NCI-H2196 treated with DMSO at 0.1 percent for 48 hours (cell line): ENCODE data around the gene ST6GALNAC3.

Experiments
- DNase-seq: peaks from one replicate; lab custom pipeline; 2025; ENCODE audit not compliant: unreplicated experiment; lab: John Stamatoyannopoulos, UW

The ST6GALNAC3 gene

DNA sequence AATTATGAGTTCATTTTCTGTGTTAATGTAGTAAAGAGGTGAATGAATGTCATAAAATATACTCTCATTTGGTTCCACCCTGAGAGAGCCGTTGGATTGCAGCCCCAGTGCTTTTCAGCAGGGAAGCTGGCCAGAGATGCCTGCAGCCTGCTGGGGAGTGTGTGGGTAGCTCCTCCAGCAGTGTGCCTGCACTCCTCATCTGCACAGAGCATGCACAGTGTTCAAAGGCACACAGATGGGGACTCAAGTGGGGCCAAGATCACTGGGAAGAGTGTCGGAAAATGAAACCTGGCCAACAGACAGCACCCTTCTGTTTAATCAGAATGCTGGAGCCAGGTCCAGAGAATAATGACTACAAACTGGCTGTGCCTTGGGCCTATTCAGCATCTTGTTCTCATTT, 206.8 kb downstream of the ST6GALNAC3 start:
- no peak for DNase-seq

DNA sequence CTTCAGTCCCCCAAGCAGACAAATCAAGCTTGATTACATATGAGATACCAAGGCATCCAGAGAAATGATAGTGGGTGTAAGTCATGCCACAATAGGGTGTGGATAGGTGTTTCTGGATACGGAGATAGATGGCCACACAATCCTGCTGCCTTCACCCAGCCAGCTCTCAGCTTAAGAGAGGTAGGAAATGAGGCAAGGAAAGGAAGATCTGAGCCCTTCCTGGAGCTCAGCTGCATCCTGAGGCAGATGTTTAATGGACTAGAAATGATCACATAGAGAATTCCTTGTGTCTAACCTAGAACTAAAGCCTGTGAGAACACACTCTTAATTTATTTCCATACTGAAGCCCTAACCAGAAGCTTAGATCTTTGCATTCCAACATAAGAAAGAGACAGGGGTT, 210.3 kb downstream of the ST6GALNAC3 start:
- no peak for DNase-seq

DNA sequence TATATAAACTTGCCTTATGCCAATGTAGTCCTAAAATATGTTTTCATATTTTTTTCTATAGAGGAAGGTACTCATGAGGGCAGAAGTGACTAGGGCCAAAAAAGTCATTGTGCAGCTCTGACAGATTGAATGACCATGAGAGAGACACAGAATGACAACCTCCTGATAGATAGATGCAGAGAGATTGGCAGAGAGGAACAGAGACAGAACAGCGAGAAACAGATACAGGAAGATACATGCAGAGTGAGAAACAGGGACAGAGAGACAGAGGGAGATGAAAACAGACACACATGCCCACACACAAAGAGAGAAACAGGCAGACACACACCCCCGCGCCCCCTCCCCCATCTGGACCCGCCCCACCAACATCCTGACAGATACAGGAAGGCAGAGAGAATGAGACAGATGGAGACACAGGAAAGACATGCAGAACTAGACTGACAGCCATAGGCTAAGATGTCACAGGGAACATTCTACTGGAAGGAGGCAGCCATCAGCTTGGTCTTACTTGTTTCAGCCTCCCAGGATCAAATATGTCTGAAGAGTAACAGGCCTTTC, 211.1 kb downstream of the ST6GALNAC3 start:
- no peak for DNase-seq

DNA sequence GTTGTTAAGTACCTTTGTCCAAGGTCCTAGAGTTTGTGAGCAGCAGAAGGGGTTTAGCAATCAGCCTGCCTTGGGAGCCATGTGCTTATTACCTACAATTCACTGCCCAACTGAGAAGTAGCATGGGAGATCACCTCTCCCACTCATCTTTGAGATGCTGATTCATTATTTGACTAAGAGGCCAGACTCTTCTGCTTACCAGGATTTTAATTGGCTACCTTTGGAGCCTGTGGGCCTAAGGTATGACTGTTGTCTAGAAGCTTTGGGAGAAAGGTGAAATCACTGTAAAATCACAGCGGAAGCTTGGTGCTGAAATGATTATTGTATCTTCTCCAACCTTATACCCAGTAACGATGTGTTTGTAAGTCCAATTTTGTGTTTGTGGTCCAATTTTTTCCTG, 213.4 kb downstream of the ST6GALNAC3 start:
- no peak for DNase-seq

DNA sequence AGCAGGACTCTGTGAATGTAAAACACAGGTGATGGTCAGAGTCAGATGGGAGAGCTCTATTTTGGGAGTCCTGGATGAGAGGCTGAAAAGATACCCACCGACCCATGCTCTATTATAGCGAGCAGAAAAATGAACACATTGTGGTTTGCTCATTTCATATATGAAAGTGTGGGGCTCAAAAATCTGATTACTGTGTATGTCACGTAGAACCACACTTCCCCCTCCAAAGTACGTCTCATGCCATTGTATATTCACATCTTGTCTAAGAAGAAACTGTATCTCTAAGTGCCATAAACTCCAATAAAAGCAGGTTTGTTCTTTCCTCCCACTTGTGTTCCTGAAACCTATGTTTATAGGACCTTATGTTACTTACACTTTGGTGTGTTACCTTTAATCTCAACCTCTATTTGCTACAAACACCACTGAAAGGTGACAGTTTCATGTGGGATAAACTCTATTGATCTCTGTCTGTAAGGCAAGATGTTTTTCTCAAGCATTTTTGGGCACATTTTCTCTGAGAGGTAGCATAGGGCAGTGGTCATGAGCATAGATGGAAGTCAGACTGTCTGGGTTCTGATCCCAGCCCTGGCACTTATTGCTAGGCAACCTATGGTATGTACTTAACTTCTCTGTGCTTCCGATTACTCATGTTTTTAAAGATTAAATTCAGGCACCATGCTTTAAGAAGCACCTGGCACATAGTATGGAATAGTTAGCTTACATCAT, 214.4 kb downstream of the ST6GALNAC3 start:
- DNase-seq, result no peak

DNA sequence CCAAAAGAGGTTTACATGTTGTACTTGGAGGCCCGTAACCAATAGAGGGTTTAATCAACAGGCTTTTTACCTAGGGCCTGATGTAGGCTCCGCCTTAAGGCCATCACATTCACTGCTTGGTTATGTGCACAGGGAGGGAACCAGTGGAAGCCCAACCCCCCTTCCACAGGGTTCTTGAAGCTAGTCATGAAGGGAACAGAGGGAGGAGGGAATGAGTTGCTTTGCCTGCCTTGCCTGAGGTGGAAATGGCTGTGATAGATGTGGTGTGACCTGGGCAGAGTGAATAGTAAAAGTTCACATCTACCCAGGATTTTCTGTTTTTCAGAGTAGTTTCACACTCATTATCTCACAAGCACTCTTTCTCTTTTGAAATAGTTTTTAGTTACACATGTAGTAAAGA, 215.1 kb downstream of the ST6GALNAC3 start:
- DNase-seq, result no peak

DNA sequence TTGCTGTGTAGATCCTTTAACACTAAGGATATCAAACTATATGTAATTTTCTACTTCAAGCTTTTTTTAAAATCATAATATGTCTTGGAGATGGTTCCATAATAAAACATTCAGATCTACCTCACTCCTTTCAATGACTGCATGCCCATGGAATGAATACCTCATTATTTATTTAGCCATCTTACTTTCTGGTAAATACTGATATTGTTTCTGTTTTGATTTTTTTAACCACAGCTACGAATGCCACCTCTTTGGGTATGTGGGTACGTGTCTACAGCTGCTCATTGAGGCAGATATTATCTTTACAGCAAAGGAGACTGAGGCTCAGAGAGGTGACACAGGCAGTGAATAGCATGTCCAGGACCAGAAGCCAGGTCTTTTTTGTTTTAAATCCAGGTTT, 215.7 kb downstream of the ST6GALNAC3 start:
- DNase-seq, result no peak

DNA sequence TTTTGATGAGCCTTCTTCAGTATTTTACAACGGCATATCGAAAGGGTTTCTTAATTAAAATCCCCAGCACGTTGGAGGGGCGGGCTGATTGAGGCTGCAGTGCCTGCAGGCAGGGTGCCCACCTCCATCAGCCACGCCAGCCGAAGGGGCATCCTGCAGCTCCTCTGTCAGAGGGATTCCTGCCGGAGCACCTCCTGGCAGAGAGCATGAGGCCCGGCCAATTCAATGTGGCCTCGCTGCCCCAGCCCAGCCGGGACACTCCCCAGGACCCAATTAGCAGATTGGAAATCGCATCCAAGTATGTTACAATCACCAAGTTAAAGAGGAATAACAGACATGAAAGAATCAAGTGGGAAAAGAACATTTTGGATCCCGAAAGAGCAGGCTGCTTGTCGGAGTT, 216.6 kb downstream of the ST6GALNAC3 start:
- no peak for DNase-seq

DNA sequence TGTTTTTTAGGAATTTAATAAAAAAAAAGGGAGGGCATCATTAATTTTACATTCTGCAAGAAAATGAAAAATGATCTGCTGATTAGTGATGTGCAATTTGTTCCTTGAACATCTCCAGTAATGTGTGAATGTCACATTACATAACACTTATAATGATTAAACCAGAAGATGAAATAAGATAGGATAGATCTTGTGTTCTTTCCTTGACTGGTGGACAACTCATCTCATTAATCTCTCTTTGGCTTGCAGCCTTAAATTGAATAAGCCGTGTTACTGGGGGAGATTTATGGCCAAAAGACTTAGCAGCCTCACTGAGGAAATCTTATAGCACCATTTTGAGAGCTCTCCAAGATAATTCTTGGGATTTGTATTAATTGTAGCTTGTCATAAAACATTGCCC, 217.2 kb downstream of the ST6GALNAC3 start:
- DNase-seq, result no peak

DNA sequence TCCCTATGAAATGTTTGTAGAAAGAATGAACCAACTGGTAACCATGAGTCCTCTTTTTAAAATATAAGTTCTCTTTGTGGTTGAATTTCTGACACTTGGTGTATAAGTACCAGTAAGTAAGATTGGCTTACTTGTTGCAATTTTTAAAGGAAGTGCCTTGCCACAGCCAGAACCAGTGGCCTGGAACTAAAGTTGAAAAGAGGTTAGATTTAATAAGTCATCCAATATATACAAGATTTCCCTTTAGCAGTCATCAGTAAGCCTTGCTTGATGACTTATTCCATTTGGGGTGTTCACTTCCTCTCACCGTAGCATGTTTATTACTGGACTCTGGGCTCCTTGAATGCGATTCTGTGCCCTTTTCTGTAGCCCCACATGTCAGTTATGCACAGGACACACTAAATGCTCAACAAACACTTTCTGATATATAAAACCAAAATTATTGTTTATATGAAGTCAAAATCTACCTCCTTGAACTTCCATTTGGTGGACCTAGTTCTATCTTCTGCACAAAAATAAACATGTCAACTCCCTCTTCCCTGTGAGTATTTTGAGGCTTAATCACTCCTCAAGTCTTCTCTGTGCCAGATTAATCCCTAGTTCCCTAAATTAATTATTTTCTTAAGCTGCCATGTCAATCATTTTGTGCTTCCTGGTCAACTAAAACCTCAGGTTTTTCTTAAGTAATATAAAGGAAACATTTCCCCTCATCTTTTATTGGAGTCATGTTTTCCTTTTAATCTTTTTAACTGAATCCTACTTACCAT, 218.1 kb downstream of the ST6GALNAC3 start:
- no peak for DNase-seq

DNA sequence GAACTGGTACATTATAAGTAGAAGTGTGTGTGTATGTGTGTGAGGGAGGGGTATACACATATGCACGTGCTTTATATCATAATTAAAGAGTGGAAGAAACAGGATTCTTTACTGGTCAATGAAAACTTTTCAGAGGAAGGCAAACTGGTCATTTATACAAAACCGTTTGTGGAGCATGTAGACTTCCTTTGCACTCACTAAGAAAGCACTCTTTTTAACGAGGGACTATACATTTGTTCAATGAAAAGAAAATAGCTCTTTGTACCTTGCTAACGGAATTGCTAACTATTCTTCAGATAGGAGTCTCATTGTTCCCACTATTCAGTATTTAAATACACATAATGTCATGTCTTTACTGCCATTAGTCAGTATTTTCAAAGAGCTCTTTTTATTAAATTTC, 219.3 kb downstream of the ST6GALNAC3 start:
- DNase-seq, result no peak

DNA sequence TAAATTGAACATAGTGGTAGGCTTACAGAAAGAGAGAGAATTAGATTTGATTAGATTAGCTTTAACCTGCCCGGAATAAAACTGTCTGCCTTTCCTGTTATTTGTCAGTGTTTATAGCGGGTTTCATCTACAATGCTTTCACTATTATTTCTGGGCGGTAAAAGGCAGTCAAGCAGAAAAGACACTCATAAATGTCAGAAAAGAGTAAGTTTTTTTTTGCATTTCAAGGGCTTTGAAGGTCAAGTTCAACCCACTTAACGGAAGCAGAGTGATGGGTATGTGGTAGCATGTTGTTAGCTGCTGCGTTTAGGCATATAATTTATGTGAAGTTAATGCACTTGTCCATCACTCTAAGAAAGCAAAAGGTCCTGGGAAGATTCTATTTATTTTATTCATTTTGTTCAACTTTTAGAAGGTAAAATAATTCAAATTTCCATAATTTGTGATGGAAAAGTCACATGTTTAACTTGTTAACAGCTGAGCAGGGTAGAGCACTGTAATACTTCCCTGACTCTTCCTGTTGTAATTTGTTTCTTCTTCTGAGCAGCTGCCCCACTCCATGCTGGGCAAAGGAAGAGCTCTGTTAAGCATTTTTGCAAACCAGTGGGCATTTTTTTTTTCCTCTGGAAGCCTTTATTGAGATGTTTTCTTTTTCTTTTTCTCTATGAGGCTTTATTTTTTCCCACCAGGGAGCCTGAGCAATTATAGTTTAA, 220.1 kb downstream of the ST6GALNAC3 start:
- DNase-seq, result no peak

DNA sequence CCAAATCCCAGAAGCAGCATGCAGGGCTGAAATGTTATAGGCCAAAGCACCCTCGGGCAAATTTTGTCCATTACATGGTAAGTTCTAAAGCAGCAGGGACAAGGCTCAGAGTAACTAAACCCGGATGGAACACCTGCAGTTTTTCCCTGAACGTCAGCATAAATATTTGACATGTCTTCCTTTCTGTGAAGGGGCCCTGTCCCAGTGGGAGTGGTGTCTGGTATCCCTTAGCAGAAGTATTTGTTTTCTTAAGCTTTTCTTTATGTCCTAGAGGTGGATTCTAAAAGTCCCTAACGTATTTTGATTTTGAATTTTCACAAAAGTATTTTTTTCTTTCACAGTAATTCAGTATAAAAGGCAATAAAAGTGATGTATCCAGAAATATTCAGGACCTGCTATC, 223.9 kb downstream of the ST6GALNAC3 start:
- DNase-seq, result no peak

DNA sequence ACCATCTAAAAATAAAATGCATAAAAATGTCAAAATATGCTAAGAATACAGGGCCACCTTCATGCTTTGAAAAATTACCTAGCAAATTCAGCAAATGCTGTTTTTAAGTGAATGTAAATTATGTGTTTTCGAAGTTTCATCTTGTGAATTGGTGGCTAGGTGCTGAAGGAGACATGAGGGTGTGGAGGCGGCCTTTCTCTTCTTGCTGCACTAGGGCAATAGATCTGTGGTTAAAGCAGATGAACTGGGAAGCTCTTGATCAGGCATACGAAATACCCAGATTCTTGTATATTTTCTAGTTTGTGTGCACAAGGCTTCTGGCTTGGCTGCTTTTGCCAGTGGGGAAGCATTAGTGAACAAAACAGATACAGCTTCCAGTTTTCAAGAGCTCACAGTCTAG, 224.5 kb downstream of the ST6GALNAC3 start:
- DNase-seq, result no peak

DNA sequence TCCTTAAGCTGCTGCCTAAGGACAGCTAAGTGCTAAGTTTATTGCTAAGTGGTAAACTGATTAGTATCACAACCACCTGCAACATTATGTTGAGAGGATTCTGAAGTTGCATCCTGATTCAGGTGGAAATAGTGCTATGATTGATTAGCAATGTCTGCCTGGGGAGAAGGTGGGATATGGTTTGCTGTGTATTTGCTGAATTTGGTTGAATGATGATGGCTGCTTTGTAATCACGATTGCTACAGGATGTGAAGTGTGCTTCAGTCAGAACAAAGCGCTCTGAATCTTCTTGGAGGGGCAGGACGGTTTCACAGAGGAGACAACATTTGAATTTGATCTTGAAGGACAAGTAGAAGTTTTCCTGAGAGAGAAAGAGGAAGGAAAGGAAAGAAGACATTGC, 226.0 kb downstream of the ST6GALNAC3 start:
- no peak for DNase-seq

DNA sequence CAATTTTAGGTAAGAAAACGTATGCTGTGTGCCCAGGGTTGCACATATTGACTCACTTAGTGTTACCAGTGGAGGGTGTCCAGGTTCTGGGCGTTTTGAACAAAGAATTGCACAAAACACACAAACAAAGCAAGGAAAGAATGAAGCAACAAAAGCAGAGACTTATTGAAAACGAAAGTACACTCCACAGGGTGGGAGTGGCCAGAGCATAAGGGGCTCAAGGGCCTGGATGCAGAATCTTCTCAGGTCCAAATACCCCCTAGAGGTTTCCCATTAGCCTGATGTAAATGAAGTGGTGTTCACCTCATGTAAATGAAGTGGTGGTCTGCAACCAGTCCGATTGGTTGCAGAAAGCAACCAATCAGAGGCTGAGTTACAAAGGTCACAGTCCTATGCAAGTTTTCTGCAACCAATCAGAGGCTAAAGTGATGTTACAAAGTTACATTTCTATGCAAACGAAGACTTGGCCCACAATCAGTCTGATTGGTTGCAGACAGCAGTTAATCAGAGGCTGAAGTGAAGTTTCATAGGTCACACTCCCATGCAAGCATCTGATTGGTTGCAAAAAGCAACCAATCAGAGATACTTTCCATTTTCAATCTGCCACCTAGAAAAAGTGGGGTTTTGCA, 228.3 kb downstream of the ST6GALNAC3 start:
- no peak for DNase-seq

DNA sequence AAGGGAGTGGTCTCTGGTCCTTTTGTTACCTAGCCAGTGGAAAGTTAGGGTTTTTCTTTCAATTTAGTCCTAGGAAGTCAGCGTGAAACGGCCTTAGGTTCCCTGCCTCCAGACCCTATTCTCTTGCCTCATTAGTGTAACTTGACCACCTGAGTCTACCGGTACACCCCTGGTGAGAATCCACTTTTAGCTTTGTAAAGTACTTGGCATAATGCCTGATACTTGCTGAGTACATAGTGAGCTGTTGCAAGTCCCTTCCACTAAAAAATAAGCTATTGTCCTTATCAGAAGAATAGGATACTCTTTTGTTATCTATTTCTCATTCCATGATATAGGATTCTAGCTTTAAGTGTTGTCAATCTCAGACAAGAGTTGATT, 228.8 kb downstream of the ST6GALNAC3 start:
- no peak for DNase-seq

DNA sequence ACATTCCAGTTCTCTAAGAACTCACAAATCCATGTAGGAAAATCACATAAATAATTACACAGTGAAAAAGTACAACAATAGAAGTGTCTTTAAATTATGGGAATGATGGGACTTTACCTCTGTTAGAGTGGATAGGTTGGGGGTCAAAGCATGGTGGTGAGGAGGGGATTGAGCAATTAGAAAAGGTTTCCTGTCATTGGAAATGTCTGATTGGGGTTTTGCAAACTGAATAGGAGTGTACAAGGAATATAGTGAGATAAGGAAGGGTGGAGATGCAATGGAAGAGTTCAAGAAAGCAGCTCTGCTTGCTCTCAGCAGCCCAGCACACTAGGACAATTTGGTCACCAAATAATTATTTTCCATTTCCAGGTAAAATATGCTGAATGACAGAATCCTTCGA, 238.8 kb downstream of the ST6GALNAC3 start:
- DNase-seq, result no peak

DNA sequence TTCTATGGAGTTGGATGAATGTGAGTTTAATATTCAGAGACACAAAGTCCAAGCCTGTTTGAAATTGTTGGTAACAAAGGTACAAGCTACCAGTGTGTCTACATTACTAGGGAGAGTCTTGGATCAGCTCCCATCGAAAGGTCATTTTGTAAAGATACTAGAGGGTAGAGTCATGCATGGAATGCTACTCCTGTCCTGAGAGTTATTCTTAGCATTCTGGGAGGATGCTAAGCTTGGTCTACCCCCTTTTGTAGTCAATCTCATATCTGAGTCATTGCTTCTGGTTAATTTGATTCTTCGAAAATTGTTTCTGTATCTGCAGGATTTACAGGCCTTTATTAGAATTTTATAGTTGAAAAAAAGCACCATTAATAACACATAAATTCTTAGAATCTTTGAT, 240.2 kb downstream of the ST6GALNAC3 start:
- DNase-seq, result no peak

DNA sequence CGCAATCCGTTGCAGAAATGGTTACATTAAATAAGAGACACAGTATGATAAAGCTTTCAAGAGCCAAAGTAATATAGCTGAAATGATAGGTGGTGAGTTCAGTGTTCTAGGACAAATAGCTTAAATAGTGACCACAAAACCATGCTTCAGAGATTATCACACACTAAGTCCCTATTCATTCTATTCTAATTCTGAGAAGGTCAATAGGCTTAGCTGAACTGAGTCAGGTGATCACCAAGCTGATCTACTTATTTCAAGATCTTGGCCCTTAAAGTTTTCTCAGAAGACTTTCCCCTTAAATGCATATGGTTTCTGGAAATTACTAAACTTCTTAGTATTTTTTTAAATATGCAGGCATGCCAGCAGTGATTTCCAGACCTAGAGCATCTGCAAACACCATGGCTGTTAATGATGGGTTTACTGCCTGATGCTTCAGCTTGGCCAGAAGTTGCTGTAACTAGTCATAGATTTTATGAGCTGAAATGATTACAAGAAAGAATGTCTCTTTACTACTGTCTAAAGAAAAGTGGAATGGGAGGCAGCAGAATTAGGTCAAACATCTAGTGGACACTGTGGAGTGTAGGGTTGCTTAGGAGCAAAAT, 242.9 kb downstream of the ST6GALNAC3 start:
- no peak for DNase-seq
